Measurements from ENCODE around the gene PIGP. TPM values are rescaled to one million over a fixed set of nuclear protein-coding genes. Genes with fewer than 3 reads are reported as not detected.

PIGP gene
- total RNA-seq, 1 experiment from 2014 or later, result 13.2 TPM

GRCh38 chr21:37064841-37065240 lies 8.0 kb downstream of the PIGP start:
- Histone ChIP-seq H4K20me1 (ENCODE audit: control insufficient read depth, insufficient read depth, insufficient read length) (no peaks in the 10 kb centered on the region), H2BK5ac (ENCODE audit: insufficient read length, low read length) (no peak overlapping the region), H2AFZ (ENCODE audit: low read length) (no peak overlapping the region), H3T11ph (ENCODE audit: low read length) (no peak overlapping the region), H4K5ac (ENCODE audit: insufficient read length, low read depth, low read length) (no peak overlapping the region), H3K9me3 (ENCODE audit: control insufficient read depth, low read depth, low read length) (no peaks in the 10 kb centered on the region), H3K23me2 (ENCODE audit: insufficient read length, low read depth, low read length, poor library complexity, severe bottlenecking) (no peaks in the 10 kb centered on the region), H2BK15ac (ENCODE audit: low read depth, low read length) (no peak overlapping the region), H2BK20ac (ENCODE audit: low read depth, low read length, poor library complexity, severe bottlenecking) (no peak overlapping the region), H3K56ac (ENCODE audit: insufficient read length, low read depth, low read length) (no peak overlapping the region), H3K79me2 (ENCODE audit: insufficient read depth, low read length) (no peaks in the 10 kb centered on the region), H3K18ac (ENCODE audit: insufficient read length, low read depth, low read length) (no peak overlapping the region), H2BK120ac (ENCODE audit: low read depth, low read length, poor library complexity, severe bottlenecking) (no peak overlapping the region), H3K27ac (ENCODE audit: insufficient read length, low read depth, low read length) (no peak overlapping the region), H3K4ac (ENCODE audit: low read depth, low read length) (no peak overlapping the region), H3K9ac (ENCODE audit: extremely low read depth, insufficient read length, low read length) (no peak overlapping the region), H4K8ac (replicated peaks; ENCODE audit: insufficient read length, low read depth, low read length) (no peak overlapping the region), H3K27me3 (ENCODE audit: insufficient read depth, low read length) (no peaks in the 10 kb centered on the region), H3K23ac (ENCODE audit: insufficient read length, low read depth, low read length) (no peak overlapping the region), H2AK5ac (ENCODE audit: insufficient read length, low read length) (no peak overlapping the region), H4K91ac (ENCODE audit: insufficient read length, low read depth, low read length) (no peak overlapping the region), H3K79me1 (ENCODE audit: insufficient read depth, low read depth, low read length, poor library complexity, severe bottlenecking) (no peaks in the 10 kb centered on the region), H3K4me2 (ENCODE audit: insufficient read depth, insufficient read length, low read length) (no peak overlapping the region), H2BK12ac (ENCODE audit: insufficient read length, low read depth, low read length) (no peak overlapping the region), H3K4me1 (ENCODE audit: insufficient read depth, low read length) (peaks cover 3% of the 10 kb centered on the region; the same call in 1 of the 2 replicates), H3K14ac (ENCODE audit: insufficient read depth, low read length) (no peak overlapping the region)
- TF ChIP-seq CTCF (conservative IDR thresholded peaks at IDR 0.05), result no peak
- H3K4me3 Mint-ChIP-seq, result no peak overlapping the region
- H3K4me1 Mint-ChIP-seq, result peaks cover 13 to 19% of the 10 kb centered on the region in 2 experiments
- H3K27ac Mint-ChIP-seq, result no peak overlapping the region
- peaks cover 0 to 17% (median 10%) of the 10 kb centered on the region in 3 experiments; a peak in 4 of 7 replicates for H3K36me3 Mint-ChIP-seq (ENCODE audit: insufficient read depth in 1 of 3, low read depth in 3 of 3)
- DNase-seq, result no peak
- no peaks in the 10 kb centered on the region; the same call in 1 of the 2 replicates for H3K27me3 Mint-ChIP-seq (ENCODE audit: low read depth)
- H3K9me3 Mint-ChIP-seq, result no peaks in the 10 kb centered on the region

All from H9 (cell line).